Activated T-cell treated with anti-CD3 and anti-CD28 coated beads, Interleukin-2, amount 50 U/mL, for 4 hours (primary cell): Measurements from ENCODE around the gene HECTD4. TPM values are rescaled to one million over a fixed set of nuclear protein-coding genes. Genes with fewer than 3 reads are reported as not detected.
"Not testable (repeated sequence)": the region's sequence is repeated elsewhere in the genome, so short reads cannot be mapped to it uniquely, and the experiment has no call there.

Experiments
- ATAC-seq, 2 donors: fragments of 200-7000 bp; cut with Tn5 transposase; one replicate each; pipeline ENCODE4 v1.10.0; 2021
- DNase-seq: peaks from one replicate; pipeline ENCODE4 v3.0.0-alpha.2; 2020
- H3K27me3 Mint-ChIP-seq: one replicate; pipeline ENCODE4 v1.8.0; 2021; ENCODE audit warnings: low read depth, mixed read lengths
- H3K36me3 Mint-ChIP-seq: one replicate; pipeline ENCODE4 v1.8.0; 2022; ENCODE audit warnings: mixed read lengths; ENCODE audit not compliant: insufficient read depth
- H3K4me1 Mint-ChIP-seq: one replicate; pipeline ENCODE4 v1.8.0; 2021; ENCODE audit warnings: low read depth, mixed read lengths
- H3K4me3 Mint-ChIP-seq: one replicate; pipeline ENCODE4 v1.8.0; 2021; ENCODE audit warnings: mild to moderate bottlenecking, moderate library complexity, mixed read lengths
- H3K9me3 Mint-ChIP-seq: one replicate; pipeline ENCODE4 v1.8.0; 2021; ENCODE audit warnings: mixed read lengths
- total RNA-seq, 3 donors: library from RNA; stranded (reverse); gene quantifications; one replicate each; pipeline ENCODE4 v1.2.1, GENCODE V29; 2021

HECTD4 gene
- total RNA-seq, 3 donors from 2014 or later: 17.4 to 22.4 (median 19.0) TPM

- Mint-ChIP-seq H3K4me3 (no peak overlapping the region), H3K4me1 (peaks cover 32% of the 10 kb centered on the region), H3K36me3 (peaks cover 3% of the 10 kb centered on the region), H3K9me3 (no peaks in the 10 kb centered on the region), H3K27me3 (no peaks in the 10 kb centered on the region)
- DNase-seq (no peak), ATAC-seq (no peak)
Observed at GRCh38 chr12:112352921-112353320, 29.3 kb downstream of the HECTD4 start.

- DNase-seq (no peak), ATAC-seq (no peak)
- Mint-ChIP-seq H3K4me3 (no peak overlapping the region), H3K4me1 (peaks cover 33% of the 10 kb centered on the region), H3K36me3 (no peaks in the 10 kb centered on the region), H3K9me3 (no peaks in the 10 kb centered on the region), H3K27me3 (no peaks in the 10 kb centered on the region)
Observed at GRCh38 chr12:112350593-112351592, 31.3 kb downstream of the HECTD4 start.

- peaks cover 40% of the 10 kb centered on the region for H3K4me1 Mint-ChIP-seq
- DNase-seq (no peak), ATAC-seq (no peak)
- H3K4me3 Mint-ChIP-seq: no peak overlapping the region
- H3K27me3 Mint-ChIP-seq: no peaks in the 10 kb centered on the region
- no peaks in the 10 kb centered on the region for H3K9me3 Mint-ChIP-seq
- H3K36me3 Mint-ChIP-seq: no peaks in the 10 kb centered on the region
Observed at GRCh38 chr12:112349431-112349830, 32.8 kb downstream of the HECTD4 start.

- ATAC-seq: not testable (repeated sequence)
Observed at GRCh38 chr12:112348926-112349325, 33.3 kb downstream of the HECTD4 start.

GRCh38 chr12:112347581-112347982 is 34.6 kb downstream of the HECTD4 start:
- Mint-ChIP-seq H3K36me3 (no peaks in the 10 kb centered on the region), H3K27me3 (no peaks in the 10 kb centered on the region), H3K4me3 (no peak overlapping the region), H3K9me3 (no peaks in the 10 kb centered on the region), H3K4me1 (peaks cover 41% of the 10 kb centered on the region)
- DNase-seq (no peak), ATAC-seq (no peak)

More at GRCh38 chr12:112348926-112349325, 33.3 kb downstream of the HECTD4 start:
- H3K4me1 Mint-ChIP-seq: peaks cover 39% of the 10 kb centered on the region
- not testable (repeated sequence) for H3K4me3 Mint-ChIP-seq, H3K9me3 Mint-ChIP-seq, H3K36me3 Mint-ChIP-seq, DNase-seq, H3K27me3 Mint-ChIP-seq

- DNase-seq (no peak), ATAC-seq (no peak)
- Mint-ChIP-seq H3K4me3 (no peak overlapping the region), H3K9me3 (no peaks in the 10 kb centered on the region), H3K27me3 (no peaks in the 10 kb centered on the region), H3K4me1 (peaks cover 39% of the 10 kb centered on the region), H3K36me3 (no peaks in the 10 kb centered on the region)
Observed at GRCh38 chr12:112346194-112346593, 36.0 kb downstream of the HECTD4 start.

GRCh38 chr12:112344220-112344619 is 38.0 kb downstream of the HECTD4 start:
- ATAC-seq (no peak), DNase-seq (no peak)
- Mint-ChIP-seq H3K36me3 (no peaks in the 10 kb centered on the region), H3K4me1 (peaks cover 33% of the 10 kb centered on the region), H3K27me3 (no peaks in the 10 kb centered on the region), H3K9me3 (no peaks in the 10 kb centered on the region), H3K4me3 (no peak overlapping the region)

GRCh38 chr12:112342587-112342986 is 39.6 kb downstream of the HECTD4 start:
- Mint-ChIP-seq H3K4me1 (peaks cover 33% of the 10 kb centered on the region), H3K9me3 (no peaks in the 10 kb centered on the region), H3K4me3 (no peak overlapping the region), H3K36me3 (peaks cover 5% of the 10 kb centered on the region), H3K27me3 (no peaks in the 10 kb centered on the region)
- ATAC-seq (no peak), DNase-seq (no peak)

- DNase-seq (no peak), ATAC-seq (no peak)
- no peak overlapping the region for H3K4me3 Mint-ChIP-seq
- H3K4me1 Mint-ChIP-seq: peaks cover 31% of the 10 kb centered on the region
- H3K9me3 Mint-ChIP-seq: no peaks in the 10 kb centered on the region
- H3K36me3 Mint-ChIP-seq: peaks cover 8% of the 10 kb centered on the region
- H3K27me3 Mint-ChIP-seq: no peaks in the 10 kb centered on the region
Observed at GRCh38 chr12:112341046-112341825, 41.0 kb downstream of the HECTD4 start.

GRCh38 chr12:112340230-112340629 is 42.0 kb downstream of the HECTD4 start:
- no peak for ATAC-seq
- peaks cover 25% of the 10 kb centered on the region for H3K4me1 Mint-ChIP-seq

GRCh38 chr12:112334999-112335398 is 47.2 kb downstream of the HECTD4 start:
- DNase-seq, H3K9me3 Mint-ChIP-seq, H3K4me3 Mint-ChIP-seq, H3K4me1 Mint-ChIP-seq, ATAC-seq, H3K27me3 Mint-ChIP-seq: not testable (repeated sequence)
- H3K36me3 Mint-ChIP-seq: peaks cover 15% of the 10 kb centered on the region

More at GRCh38 chr12:112340230-112340629, 42.0 kb downstream of the HECTD4 start:
- Mint-ChIP-seq H3K4me3 (no peak overlapping the region), H3K9me3 (no peaks in the 10 kb centered on the region), H3K27me3 (no peaks in the 10 kb centered on the region), H3K36me3 (peaks cover 11% of the 10 kb centered on the region)
- DNase-seq: no peak

- no peaks in the 10 kb centered on the region for H3K27me3 Mint-ChIP-seq
- H3K9me3 Mint-ChIP-seq: no peaks in the 10 kb centered on the region
- ATAC-seq: no peak
- H3K4me3 Mint-ChIP-seq: no peak overlapping the region
- peaks cover 13% of the 10 kb centered on the region for H3K36me3 Mint-ChIP-seq
- H3K4me1 Mint-ChIP-seq: peaks cover 7% of the 10 kb centered on the region
- DNase-seq: no peak
Observed at GRCh38 chr12:112333019-112333418, 49.2 kb downstream of the HECTD4 start.

GRCh38 chr12:112331886-112332285 is 50.3 kb downstream of the HECTD4 start:
- Mint-ChIP-seq H3K27me3 (no peaks in the 10 kb centered on the region), H3K36me3 (peaks cover 7% of the 10 kb centered on the region), H3K9me3 (no peaks in the 10 kb centered on the region), H3K4me3 (no peak overlapping the region), H3K4me1 (peaks cover 7% of the 10 kb centered on the region)
- ATAC-seq (no peak), DNase-seq (no peak)

- DNase-seq: no peak
- Mint-ChIP-seq H3K36me3 (peaks cover 4% of the 10 kb centered on the region), H3K4me1 (peaks cover 7% of the 10 kb centered on the region), H3K9me3 (no peaks in the 10 kb centered on the region), H3K4me3 (no peak overlapping the region), H3K27me3 (no peaks in the 10 kb centered on the region)
- no peak for ATAC-seq
Observed at GRCh38 chr12:112330706-112331105, 51.5 kb downstream of the HECTD4 start.
